ENCODE measurements around the gene FKRP.
"Not testable (repeated sequence)": the region's sequence is repeated elsewhere in the genome, so short reads cannot be mapped to it uniquely, and the experiment has no call there.

The FKRP gene

GRCh38 chr19:46755853-46756543 is 10.1 kb downstream of the FKRP start:
- DNase-seq (ENCODE audit: low read depth): no peak
- TF ChIP-seq, protein P1, sequence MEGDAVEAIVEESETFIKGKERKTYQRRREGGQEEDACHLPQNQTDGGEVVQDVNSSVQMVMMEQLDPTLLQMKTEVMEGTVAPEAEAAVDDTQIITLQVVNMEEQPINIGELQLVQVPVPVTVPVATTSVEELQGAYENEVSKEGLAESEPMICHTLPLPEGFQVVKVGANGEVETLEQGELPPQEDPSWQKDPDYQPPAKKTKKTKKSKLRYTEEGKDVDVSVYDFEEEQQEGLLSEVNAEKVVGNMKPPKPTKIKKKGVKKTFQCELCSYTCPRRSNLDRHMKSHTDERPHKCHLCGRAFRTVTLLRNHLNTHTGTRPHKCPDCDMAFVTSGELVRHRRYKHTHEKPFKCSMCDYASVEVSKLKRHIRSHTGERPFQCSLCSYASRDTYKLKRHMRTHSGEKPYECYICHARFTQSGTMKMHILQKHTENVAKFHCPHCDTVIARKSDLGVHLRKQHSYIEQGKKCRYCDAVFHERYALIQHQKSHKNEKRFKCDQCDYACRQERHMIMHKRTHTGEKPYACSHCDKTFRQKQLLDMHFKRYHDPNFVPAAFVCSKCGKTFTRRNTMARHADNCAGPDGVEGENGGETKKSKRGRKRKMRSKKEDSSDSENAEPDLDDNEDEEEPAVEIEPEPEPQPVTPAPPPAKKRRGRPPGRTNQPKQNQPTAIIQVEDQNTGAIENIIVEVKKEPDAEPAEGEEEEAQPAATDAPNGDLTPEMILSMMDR (IDR thresholded peaks at IDR 0.05; ENCODE audit: low read depth, low read length, missing control alignments): no peak
- in situ Hi-C loops (cut with HindIII; ENCODE audit: low sequenced_read_pairs): loop anchor here (5.0 kb wide), 1 partner anchor 51 kb away; no protein-coding TSS in a partner anchor
- H3K4me3 ChIP-seq (ENCODE audit: low read depth, low read length): no peak overlapping the region

- TF ChIP-seq, protein P1 (IDR thresholded peaks at IDR 0.05; ENCODE audit: low read depth, low read length, missing control alignments): no peak
- in situ Hi-C loops (cut with HindIII; ENCODE audit: low sequenced_read_pairs): loop anchor here (5.0 kb wide), 1 partner anchor 51 kb away; no protein-coding TSS in a partner anchor
- DNase-seq (ENCODE audit: low read depth): no peak
- H3K4me3 ChIP-seq (ENCODE audit: low read depth, low read length): no peak overlapping the region
Measured at GRCh38 chr19:46756544-46756888, 10.7 kb downstream of the FKRP start.

DNA sequence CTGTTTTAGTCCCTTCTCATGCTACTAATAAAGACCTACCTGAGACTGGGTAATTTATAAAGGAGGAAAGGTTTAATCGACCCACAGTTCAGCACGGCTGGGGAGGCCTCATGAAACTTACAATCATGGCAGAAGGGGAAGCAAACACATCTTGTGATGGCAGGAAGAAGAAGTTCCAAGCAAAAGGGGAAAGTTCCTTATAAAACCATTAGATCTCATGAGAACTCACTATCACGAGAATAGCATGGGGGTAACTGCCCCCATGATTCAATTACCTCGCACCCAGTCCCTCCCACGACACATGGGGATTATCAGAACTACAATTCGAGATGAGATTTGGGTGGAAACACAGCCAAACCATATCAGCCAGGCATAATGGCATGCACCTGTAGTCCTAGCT is 13.3 kb downstream of the FKRP start:
- no peak for DNase-seq (ENCODE audit: low read depth)
- H3K4me3 ChIP-seq (ENCODE audit: low read depth, low read length): no peak overlapping the region
- TF ChIP-seq, protein P1 (IDR thresholded peaks at IDR 0.05; ENCODE audit: low read depth, low read length, missing control alignments): no peak
- in situ Hi-C loops (cut with HindIII; ENCODE audit: low sequenced_read_pairs): loop anchor here (5.0 kb wide), 1 partner anchor 48 kb away; no protein-coding TSS in a partner anchor

GRCh38 chr19:46759817-46760333 is 14.0 kb downstream of the FKRP start:
- no peak overlapping the region for H3K4me3 ChIP-seq (ENCODE audit: low read depth, low read length)
- in situ Hi-C loops (cut with HindIII; ENCODE audit: low sequenced_read_pairs): loop anchor here (5.0 kb wide), 1 partner anchor 47 kb away; no protein-coding TSS in a partner anchor
- peak; percentile 49 for DNase-seq (ENCODE audit: low read depth)
- TF ChIP-seq, protein P1 (IDR thresholded peaks at IDR 0.05; ENCODE audit: low read depth, low read length, missing control alignments): no peak

- TF ChIP-seq, protein P1 (IDR thresholded peaks at IDR 0.05; ENCODE audit: low read depth, low read length, missing control alignments): no peak
- no peak for DNase-seq (ENCODE audit: low read depth)
- H3K4me3 ChIP-seq (ENCODE audit: low read depth, low read length): no peak overlapping the region
- in situ Hi-C loops (cut with HindIII; ENCODE audit: low sequenced_read_pairs): no loop called here
Measured at GRCh38 chr19:46760363-46760762, 14.5 kb downstream of the FKRP start.

DNA sequence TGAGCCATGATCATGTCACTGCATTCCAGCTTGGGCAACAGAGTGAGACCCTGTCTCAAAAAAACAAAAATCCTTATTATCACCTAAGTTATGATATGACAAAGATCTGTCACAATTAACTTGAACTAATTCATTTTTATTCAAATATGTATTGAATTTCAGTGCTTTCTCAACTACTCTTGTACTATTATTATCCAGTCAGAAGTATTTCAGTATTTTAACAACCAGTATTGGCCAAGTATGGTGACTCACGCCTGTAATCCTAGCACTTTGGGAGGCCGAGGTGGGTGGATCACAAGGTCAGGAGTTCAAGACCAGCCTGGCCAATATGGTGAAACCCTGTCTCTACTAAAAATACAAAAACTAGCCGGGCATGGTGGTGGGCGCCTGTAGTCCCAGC is 15.0 kb downstream of the FKRP start:
- DNase-seq (ENCODE audit: low read depth); in situ Hi-C loops (cut with HindIII; ENCODE audit: low sequenced_read_pairs); H3K4me3 ChIP-seq (ENCODE audit: low read depth, low read length): not testable (repeated sequence)

- no peak overlapping the region for H3K4me3 ChIP-seq (ENCODE audit: low read depth, low read length)
- in situ Hi-C loops (cut with HindIII; ENCODE audit: low sequenced_read_pairs): no loop called here
- TF ChIP-seq, protein P1 (IDR thresholded peaks at IDR 0.05; ENCODE audit: low read depth, low read length, missing control alignments): no peak
- DNase-seq (ENCODE audit: low read depth): no peak
Measured at GRCh38 chr19:46761418-46761831, 15.6 kb downstream of the FKRP start.

All from astrocyte of the cerebellum (primary cell).